Body of pancreas (tissue), 4 donors: ENCODE results near the gene PIGA.

ENCODE experiments used
- POLR2A ChIP-seq, 3 donors: fragments of 450-650 bp; IDR thresholded peaks; one replicate each; pipeline ENCODE4 v1.6.1; 2016; ENCODE audit warnings: antibody characterized with exemption in 3 of 3, mild to moderate bottlenecking in 2 of 3
- TF ChIP-seq, protein P1 (sequence below), 7 experiments: fragments of 450-650 bp in 4 of 7; fragments of 200-600 bp in 3 of 7; sonication (generic) in 3 of 7; IDR thresholded peaks; one replicate each; pipeline ENCODE4 v1.5.1; 2016 to 2019; ENCODE audit warnings: antibody characterized with exemption in 7 of 7

DNA sequence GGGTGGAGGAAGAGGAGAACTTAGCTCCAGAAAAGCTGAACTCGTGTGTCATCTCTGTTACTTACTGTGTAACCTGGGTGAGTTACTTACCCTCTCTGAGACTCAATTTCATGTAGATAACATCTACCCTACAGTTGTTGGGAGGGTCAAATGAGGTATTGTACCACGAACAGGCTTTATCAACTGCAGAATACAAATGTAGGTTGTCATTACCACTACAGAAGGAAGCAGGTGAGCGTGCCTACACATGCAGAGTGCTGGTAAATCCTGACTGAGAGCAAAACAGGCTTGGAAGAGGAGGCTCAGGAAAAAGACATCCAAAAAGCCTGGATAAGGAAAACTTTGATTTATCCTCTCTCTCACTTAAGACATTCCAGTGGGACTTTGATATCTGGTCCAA, 7.2 kb downstream of the PIGA start:
- no peak for TF ChIP-seq POLR2A (IDR thresholded peaks at IDR 0.05)
- TF ChIP-seq, protein P1, sequence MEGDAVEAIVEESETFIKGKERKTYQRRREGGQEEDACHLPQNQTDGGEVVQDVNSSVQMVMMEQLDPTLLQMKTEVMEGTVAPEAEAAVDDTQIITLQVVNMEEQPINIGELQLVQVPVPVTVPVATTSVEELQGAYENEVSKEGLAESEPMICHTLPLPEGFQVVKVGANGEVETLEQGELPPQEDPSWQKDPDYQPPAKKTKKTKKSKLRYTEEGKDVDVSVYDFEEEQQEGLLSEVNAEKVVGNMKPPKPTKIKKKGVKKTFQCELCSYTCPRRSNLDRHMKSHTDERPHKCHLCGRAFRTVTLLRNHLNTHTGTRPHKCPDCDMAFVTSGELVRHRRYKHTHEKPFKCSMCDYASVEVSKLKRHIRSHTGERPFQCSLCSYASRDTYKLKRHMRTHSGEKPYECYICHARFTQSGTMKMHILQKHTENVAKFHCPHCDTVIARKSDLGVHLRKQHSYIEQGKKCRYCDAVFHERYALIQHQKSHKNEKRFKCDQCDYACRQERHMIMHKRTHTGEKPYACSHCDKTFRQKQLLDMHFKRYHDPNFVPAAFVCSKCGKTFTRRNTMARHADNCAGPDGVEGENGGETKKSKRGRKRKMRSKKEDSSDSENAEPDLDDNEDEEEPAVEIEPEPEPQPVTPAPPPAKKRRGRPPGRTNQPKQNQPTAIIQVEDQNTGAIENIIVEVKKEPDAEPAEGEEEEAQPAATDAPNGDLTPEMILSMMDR (IDR thresholded peaks at IDR 0.05): no peak
